ENCODE measurements around the gene LIF.

DNA sequence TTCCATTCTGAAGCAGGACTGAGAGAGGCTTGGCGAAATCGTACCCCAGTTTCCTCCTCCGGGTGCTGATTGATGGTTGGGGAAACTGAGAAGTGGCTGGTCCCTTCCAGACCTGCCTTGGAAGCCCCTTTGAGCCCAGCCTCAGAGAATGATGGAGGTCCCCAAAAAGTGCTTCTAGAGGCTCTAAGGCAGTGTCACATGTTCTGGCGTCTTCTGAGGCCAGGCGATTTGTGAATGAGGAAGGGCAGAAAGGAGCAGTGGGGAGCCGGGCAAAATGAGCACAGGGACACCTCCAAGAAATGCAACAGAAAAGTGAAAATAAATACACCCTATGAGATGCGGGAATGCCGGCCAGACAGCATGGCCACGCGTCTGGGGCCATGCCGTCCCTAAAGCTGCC lies 1.0 kb upstream of the LIF start:
- TF ChIP-seq, protein P1, sequence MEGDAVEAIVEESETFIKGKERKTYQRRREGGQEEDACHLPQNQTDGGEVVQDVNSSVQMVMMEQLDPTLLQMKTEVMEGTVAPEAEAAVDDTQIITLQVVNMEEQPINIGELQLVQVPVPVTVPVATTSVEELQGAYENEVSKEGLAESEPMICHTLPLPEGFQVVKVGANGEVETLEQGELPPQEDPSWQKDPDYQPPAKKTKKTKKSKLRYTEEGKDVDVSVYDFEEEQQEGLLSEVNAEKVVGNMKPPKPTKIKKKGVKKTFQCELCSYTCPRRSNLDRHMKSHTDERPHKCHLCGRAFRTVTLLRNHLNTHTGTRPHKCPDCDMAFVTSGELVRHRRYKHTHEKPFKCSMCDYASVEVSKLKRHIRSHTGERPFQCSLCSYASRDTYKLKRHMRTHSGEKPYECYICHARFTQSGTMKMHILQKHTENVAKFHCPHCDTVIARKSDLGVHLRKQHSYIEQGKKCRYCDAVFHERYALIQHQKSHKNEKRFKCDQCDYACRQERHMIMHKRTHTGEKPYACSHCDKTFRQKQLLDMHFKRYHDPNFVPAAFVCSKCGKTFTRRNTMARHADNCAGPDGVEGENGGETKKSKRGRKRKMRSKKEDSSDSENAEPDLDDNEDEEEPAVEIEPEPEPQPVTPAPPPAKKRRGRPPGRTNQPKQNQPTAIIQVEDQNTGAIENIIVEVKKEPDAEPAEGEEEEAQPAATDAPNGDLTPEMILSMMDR (IDR thresholded peaks at IDR 0.05; ENCODE audit: extremely low read depth in 1 of 2, insufficient read depth in 1 of 2, low read depth in 1 of 2, low read length in 2 of 2), result no peak
- TF ChIP-seq GATA2 (IDR thresholded peaks at IDR 0.05; ENCODE audit: insufficient read depth, insufficient read length, low read depth, low read length) (no peak), POLR2A (IDR thresholded peaks at IDR 0.05; ENCODE audit: low read depth, low read length) (no peak), POLR2AphosphoS5 (IDR thresholded peaks at IDR 0.05; ENCODE audit: insufficient read depth, low read depth, low read length) (no peak), JUN (IDR thresholded peaks at IDR 0.05; ENCODE audit: borderline replicate concordance, insufficient read depth, insufficient read length, low read depth) (no peak)
- TF ChIP-seq, protein P2, sequence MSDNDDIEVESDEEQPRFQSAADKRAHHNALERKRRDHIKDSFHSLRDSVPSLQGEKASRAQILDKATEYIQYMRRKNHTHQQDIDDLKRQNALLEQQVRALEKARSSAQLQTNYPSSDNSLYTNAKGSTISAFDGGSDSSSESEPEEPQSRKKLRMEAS (IDR thresholded peaks at IDR 0.05; ENCODE audit: insufficient read depth, insufficient read length), result no peak
